Measurements from ENCODE around the gene GAGE2A.
"Not testable (repeated sequence)": the region's sequence is repeated elsewhere in the genome, so short reads cannot be mapped to it uniquely, and the experiment has no call there.

DNA sequence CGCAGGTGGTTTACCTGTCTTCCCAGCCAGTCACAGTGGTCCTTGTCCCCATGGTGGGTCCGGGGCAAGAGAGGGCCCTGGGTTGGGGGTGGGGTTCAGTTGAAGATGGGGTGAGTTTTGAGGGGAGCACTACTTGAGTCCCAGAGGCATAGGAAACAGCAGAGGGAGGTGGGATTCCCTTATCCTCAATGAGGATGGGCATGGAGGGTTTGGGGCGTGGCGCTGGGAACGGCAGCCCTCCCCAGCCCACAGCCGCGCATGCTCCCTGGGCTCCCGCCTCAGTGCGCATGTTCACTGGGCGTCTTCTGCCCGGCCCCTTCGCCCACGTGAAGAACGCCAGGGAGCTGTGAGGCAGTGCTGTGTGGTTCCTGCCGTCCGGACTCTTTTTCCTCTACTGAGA is 19.2 kb upstream of the GAGE2A start, which contains the start of gene GAGE12G:
- not testable (repeated sequence) for TF ChIP-seq POLR2A (IDR thresholded peaks at IDR 0.05)
- TF ChIP-seq, protein P1, sequence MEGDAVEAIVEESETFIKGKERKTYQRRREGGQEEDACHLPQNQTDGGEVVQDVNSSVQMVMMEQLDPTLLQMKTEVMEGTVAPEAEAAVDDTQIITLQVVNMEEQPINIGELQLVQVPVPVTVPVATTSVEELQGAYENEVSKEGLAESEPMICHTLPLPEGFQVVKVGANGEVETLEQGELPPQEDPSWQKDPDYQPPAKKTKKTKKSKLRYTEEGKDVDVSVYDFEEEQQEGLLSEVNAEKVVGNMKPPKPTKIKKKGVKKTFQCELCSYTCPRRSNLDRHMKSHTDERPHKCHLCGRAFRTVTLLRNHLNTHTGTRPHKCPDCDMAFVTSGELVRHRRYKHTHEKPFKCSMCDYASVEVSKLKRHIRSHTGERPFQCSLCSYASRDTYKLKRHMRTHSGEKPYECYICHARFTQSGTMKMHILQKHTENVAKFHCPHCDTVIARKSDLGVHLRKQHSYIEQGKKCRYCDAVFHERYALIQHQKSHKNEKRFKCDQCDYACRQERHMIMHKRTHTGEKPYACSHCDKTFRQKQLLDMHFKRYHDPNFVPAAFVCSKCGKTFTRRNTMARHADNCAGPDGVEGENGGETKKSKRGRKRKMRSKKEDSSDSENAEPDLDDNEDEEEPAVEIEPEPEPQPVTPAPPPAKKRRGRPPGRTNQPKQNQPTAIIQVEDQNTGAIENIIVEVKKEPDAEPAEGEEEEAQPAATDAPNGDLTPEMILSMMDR (IDR thresholded peaks at IDR 0.05) = not testable (repeated sequence)

Data from lower leg skin (tissue), 3 donors.